Body of pancreas (tissue), 4 donors: Measurements from ENCODE around the gene SLC13A3. TPM values are rescaled to one million over a fixed set of nuclear protein-coding genes. Genes with fewer than 3 reads are reported as not detected.

Experiments
- ATAC-seq: fragments of 150-250 bp; one replicate; pipeline ENCODE4 v1.9.1; 2016
- DNase-seq, 4 donors: peaks; one replicate each; pipeline ENCODE4 v3.0.0-alpha.2; 2019
- H3K27ac ChIP-seq, 4 donors: fragments of 200-600 bp; sonication (generic); 1 replicate in 3 of 4; 2 replicates in 1 of 4; pipeline versions ENCODE4 v1.5.1 to v1.6.1; 2016 to 2019; ENCODE audit warnings: mild to moderate bottlenecking in 1 of 4, mixed read lengths in 1 of 4, moderate library complexity in 1 of 4
- H3K27me3 ChIP-seq, 2 donors: fragments of 200-600 bp; sonication (generic); one replicate each; pipeline ENCODE4 v1.6.0; 2016; ENCODE audit warnings: mild to moderate bottlenecking in 1 of 2
- H3K36me3 ChIP-seq, 2 donors: fragments of 200-600 bp; sonication (generic); replicated peaks in 1 of 2; 2 replicates each; pipeline ENCODE4 v1.5.1; 2016; ENCODE audit warnings: low read depth in 2 of 2; ENCODE audit not compliant: insufficient read depth in 1 of 2
- H3K4me1 ChIP-seq: fragments of 200-600 bp; sonication (generic); one replicate; pipeline ENCODE4 v1.6.0; 2016
- H3K4me3 ChIP-seq, 2 donors: fragments of 200-600 bp; sonication (generic); 1 replicate in 1 of 2; 2 replicates in 1 of 2; pipeline ENCODE4 v1.5.1; 2016 to 2019
- H3K9me3 ChIP-seq, 3 donors: fragments of 200-600 bp; sonication (generic); 1 replicate in 2 of 3; 2 replicates in 1 of 3; pipeline ENCODE4 v1.5.1; 2016
- POLR2A ChIP-seq, 3 donors: fragments of 450-650 bp; IDR thresholded peaks; one replicate each; pipeline ENCODE4 v1.6.1; 2016; ENCODE audit warnings: antibody characterized with exemption in 3 of 3, mild to moderate bottlenecking in 2 of 3
- WGBS, 2 donors: methylation state at CpG; one replicate each; pipeline ENCODE4 v1.1.5; 2017; 5-methylcytosine and 5-hydroxymethylcytosine counted together
- intact Hi-C: fragments of 100-400 bp; cut with DNase I; formaldehyde crosslinking; loops from one replicate; pipeline ENCODE4 v1.15.1; 2023
- total RNA-seq, 2 donors: library from RNA; depleted of rRNA; stranded (reverse); fragments of >200 nt; gene quantifications; one replicate each; pipeline ENCODE4 v1.1.0, GENCODE V29; 2016
- TF ChIP-seq, protein P1 (sequence below), 7 experiments: fragments of 450-650 bp in 4 of 7; fragments of 200-600 bp in 3 of 7; sonication (generic) in 3 of 7; IDR thresholded peaks; one replicate each; pipeline ENCODE4 v1.5.1; 2016 to 2019; ENCODE audit warnings: antibody characterized with exemption in 7 of 7

SLC13A3 gene
- total RNA-seq, 2 donors from 2014 or later, result 3.4 to 6.3 TPM

DNA sequence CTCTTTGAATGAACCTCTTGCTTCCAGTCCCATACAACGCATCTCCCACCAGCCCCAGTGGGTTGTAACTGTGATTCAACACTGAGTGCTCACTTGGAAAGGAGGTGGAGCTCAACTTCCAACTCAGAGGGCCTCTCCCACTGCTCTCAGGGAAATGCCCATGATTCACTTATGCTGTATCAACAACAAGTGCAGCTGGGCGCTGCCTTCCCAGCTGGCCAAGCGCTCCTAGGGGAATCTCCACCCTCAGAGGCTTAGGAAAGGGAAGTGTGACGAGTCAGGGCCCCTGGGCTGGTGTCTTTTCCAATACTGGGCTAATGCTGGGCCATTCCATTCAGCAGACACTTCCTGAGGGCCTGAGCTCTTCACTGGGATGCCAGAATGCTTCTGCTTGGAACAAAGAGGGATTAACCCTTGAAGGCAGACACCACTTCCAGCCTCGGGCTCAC is 92.7 kb downstream of the SLC13A3 start:
- 72% methylated on average over 4 to 5 of the region's 5 CpGs for WGBS, 2 donors
- DNase-seq (peak in 1 of 4 donors; percentile 10), ATAC-seq (no peak)
- H3K9me3 ChIP-seq, result no peaks in the 10 kb centered on the region
- H3K4me3 ChIP-seq, result no peak overlapping the region
- TF ChIP-seq, protein P1, sequence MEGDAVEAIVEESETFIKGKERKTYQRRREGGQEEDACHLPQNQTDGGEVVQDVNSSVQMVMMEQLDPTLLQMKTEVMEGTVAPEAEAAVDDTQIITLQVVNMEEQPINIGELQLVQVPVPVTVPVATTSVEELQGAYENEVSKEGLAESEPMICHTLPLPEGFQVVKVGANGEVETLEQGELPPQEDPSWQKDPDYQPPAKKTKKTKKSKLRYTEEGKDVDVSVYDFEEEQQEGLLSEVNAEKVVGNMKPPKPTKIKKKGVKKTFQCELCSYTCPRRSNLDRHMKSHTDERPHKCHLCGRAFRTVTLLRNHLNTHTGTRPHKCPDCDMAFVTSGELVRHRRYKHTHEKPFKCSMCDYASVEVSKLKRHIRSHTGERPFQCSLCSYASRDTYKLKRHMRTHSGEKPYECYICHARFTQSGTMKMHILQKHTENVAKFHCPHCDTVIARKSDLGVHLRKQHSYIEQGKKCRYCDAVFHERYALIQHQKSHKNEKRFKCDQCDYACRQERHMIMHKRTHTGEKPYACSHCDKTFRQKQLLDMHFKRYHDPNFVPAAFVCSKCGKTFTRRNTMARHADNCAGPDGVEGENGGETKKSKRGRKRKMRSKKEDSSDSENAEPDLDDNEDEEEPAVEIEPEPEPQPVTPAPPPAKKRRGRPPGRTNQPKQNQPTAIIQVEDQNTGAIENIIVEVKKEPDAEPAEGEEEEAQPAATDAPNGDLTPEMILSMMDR (IDR thresholded peaks at IDR 0.05), result no peak
- no peak for TF ChIP-seq POLR2A (IDR thresholded peaks at IDR 0.05)
- peaks cover 13% of the 10 kb centered on the region for H3K4me1 ChIP-seq
- intact Hi-C loops, result no loop called here
- H3K27me3 ChIP-seq, result no peaks in the 10 kb centered on the region
- H3K36me3 ChIP-seq, result no peaks in the 10 kb centered on the region
- no peak overlapping the region for H3K27ac ChIP-seq

DNA sequence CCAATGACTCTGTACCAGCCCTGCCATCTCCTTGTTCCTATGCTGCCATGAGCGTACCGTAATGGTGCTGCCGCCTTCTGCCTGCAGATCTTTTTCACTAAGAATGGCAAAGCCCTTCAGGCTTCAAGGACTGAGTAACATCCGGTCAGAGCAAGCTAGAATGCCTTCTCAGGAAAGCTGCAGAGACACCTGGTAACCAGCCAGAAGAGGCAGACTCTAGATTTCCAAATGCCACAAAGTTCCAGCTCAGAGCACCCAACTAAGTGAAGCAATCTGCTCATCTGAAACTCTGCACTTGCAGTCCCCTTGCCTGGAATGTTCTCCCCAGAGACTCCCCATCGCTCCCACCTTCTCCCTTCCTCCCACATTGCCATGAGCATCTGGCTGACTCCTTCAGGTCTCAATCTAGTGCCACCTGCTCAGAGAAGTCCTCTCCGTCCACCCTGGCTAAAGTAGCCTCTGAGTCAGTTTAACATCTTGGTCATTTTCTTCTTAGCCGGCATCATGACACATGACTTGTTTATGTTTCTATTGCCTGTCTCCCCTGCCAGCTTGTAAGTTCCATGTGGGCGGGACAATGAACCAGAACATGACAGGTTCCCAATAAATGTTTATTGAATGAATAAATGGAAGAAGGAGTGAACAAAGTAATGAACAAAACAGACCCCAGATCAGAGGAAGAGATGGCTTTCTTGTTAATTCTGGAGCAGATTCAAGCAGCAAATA is 93.9 kb downstream of the SLC13A3 start:
- DNase-seq (no peak), ATAC-seq (no peak)
- H3K4me3 ChIP-seq, result no peak overlapping the region
- H3K27ac ChIP-seq, result no peak overlapping the region
- intact Hi-C loops, result no loop called here
- no peaks in the 10 kb centered on the region for H3K27me3 ChIP-seq
- H3K36me3 ChIP-seq, result no peaks in the 10 kb centered on the region
- H3K4me1 ChIP-seq, result peaks cover 4% of the 10 kb centered on the region
- WGBS, 2 donors, result 71 to 72% methylated on average over 8 of the region's 8 CpGs
- no peaks in the 10 kb centered on the region for H3K9me3 ChIP-seq
- TF ChIP-seq, protein P1 (IDR thresholded peaks at IDR 0.05), result no peak
- TF ChIP-seq POLR2A (IDR thresholded peaks at IDR 0.05), result no peak

DNA sequence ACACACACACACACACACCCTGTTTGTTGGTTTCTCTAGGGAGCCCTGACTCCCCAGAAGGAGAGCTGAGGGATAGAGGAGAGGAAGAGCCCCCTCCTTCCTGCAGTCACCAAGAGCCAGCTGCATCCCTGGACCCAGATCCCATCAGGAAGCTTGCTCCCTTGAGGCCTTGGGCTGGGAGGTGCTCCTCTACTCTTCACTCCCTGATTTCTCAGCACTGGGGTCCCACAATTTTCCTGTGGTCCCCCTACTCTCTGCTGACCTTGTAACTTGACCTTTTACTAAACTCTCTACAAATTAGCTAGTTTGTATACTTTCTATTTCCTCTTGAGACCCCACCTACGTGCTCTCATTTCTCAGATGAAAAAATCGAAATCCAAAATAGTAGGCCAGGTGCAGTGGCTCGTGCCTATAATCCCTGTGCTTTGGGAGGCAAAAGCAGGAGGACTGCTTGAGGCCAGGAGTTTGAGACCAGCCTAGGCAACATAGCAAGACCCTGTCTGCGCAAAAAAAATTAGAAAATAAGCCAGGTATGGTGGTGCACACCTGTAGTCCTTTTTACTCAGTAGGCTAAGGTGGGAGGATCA is 95.8 kb downstream of the SLC13A3 start:
- TF ChIP-seq, protein P1 (IDR thresholded peaks at IDR 0.05), result no peak
- TF ChIP-seq POLR2A (IDR thresholded peaks at IDR 0.05), result no peak
- ATAC-seq (no peak), DNase-seq (no peak)
- Histone ChIP-seq H3K27me3 (no peaks in the 10 kb centered on the region), H3K27ac (no peak overlapping the region), H3K9me3 (no peaks in the 10 kb centered on the region), H3K4me1 (no peaks in the 10 kb centered on the region), H3K36me3 (no peaks in the 10 kb centered on the region), H3K4me3 (no peak overlapping the region)
- intact Hi-C loops, result no loop called here
- 76 to 83% methylated on average over 4 of the region's 4 CpGs for WGBS, 2 donors

DNA sequence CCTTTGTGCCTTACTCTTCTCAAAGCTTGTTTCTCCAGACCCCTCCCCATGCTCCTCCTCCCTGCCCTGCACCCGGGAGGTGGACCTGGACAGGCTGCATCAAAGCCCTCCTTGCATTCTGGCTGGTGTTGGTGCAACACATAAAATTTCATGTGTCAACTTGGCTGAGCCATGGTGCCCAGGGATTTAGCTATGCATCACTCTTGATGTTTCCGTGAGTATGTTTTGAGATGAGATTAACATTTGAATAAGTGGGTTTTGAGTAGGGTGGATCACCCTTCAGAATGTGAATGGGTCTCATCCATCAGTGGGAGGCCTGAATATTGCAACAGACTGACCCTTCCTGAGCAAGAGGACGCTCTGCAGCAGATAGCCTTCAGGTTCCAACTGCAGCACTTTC is 96.4 kb downstream of the SLC13A3 start:
- Histone ChIP-seq H3K36me3 (no peaks in the 10 kb centered on the region), H3K9me3 (no peaks in the 10 kb centered on the region), H3K27ac (no peak overlapping the region), H3K4me1 (no peaks in the 10 kb centered on the region), H3K4me3 (no peak overlapping the region), H3K27me3 (no peaks in the 10 kb centered on the region)
- TF ChIP-seq POLR2A (IDR thresholded peaks at IDR 0.05), result no peak
- TF ChIP-seq, protein P1 (IDR thresholded peaks at IDR 0.05), result no peak
- ATAC-seq, result no peak
- intact Hi-C loops, result no loop called here
- 75 to 85% methylated on average over 2 to 3 of the region's 3 CpGs for WGBS, 2 donors
- DNase-seq, result no peak
